OCI-LY7 (cell line): ENCODE results near the gene KNCN. TPM values are rescaled to one million over a fixed set of nuclear protein-coding genes. Genes with fewer than 3 reads are reported as not detected.

Experiments used
- BruUV-seq: library from RNA; stranded (reverse); fragments of 400-500 nt; replicated peaks from 2 replicates; lab custom pipeline; 2021; lab: Mats Ljungman, UMichigan
- CTCF ChIA-PET: fragments of 300-600 bp; sonication (Branson Sonifier 250); formaldehyde crosslinking; loops from one replicate; lab custom pipeline; 2022; ENCODE audit warnings: antibody characterized with exemption; ENCODE audit not compliant: unreplicated experiment; lab: Charles Lee
- POLR2A ChIA-PET: fragments of 300-600 bp; sonication (Branson Sonifier 250); formaldehyde crosslinking; loops from one replicate; lab custom pipeline; 2022; ENCODE audit warnings: antibody characterized with exemption; lab: Charles Lee
- DNase-seq: peaks from one replicate; pipeline ENCODE4 v3.0.0-alpha.2; 2015; ENCODE audit warnings: low spot score
- H2AFZ ChIP-seq: fragments of 200-600 bp; sonication (generic), shearing (Covaris generic); 2 replicates; pipeline ENCODE4 v1.6.1; 2014; ENCODE audit warnings: mild to moderate bottlenecking, antibody characterized with exemption, low read length, moderate library complexity
- H3K27ac ChIP-seq: fragments of 200-600 bp; sonication (generic); 2 replicates; pipeline ENCODE4 v1.5.1; 2014; ENCODE audit warnings: mixed run types, low read depth, mild to moderate bottlenecking, moderate library complexity, low read length, inconsistent platforms; ENCODE audit not compliant: poor library complexity, severe bottlenecking
- H3K36me3 ChIP-seq: fragments of 200-600 bp; sonication (generic); 2 replicates; pipeline ENCODE4 v1.6.1; 2014; ENCODE audit warnings: mild to moderate bottlenecking, antibody characterized with exemption, low read length, moderate library complexity, mixed read lengths; ENCODE audit not compliant: insufficient read depth
- H3K4me1 ChIP-seq: fragments of 200-600 bp; sonication (generic); 2 replicates; pipeline ENCODE4 v1.5.1; 2014; ENCODE audit warnings: mild to moderate bottlenecking, low read length; ENCODE audit not compliant: insufficient read depth, poor library complexity, severe bottlenecking
- H3K4me2 ChIP-seq: fragments of 200-600 bp; sonication (generic); 2 replicates; pipeline ENCODE4 v1.6.1; 2014; ENCODE audit warnings: mild to moderate bottlenecking, low read length
- H3K4me3 ChIP-seq: fragments of 200-600 bp; sonication (generic); 2 replicates; pipeline ENCODE4 v1.5.1; 2014; ENCODE audit warnings: mild to moderate bottlenecking, low read depth, low read length; ENCODE audit not compliant: poor library complexity, severe bottlenecking
- H3K79me2 ChIP-seq: fragments of 200-600 bp; sonication (generic); 2 replicates; pipeline ENCODE4 v1.6.1; 2016; ENCODE audit warnings: low read depth, mild to moderate bottlenecking, low read length, moderate library complexity, mixed read lengths; ENCODE audit not compliant: insufficient read depth
- H3K9me2 ChIP-seq: fragments of 200-600 bp; sonication (generic); 2 replicates; pipeline ENCODE4 v1.6.1; 2016; ENCODE audit warnings: mild to moderate bottlenecking, low read length, mixed read lengths; ENCODE audit not compliant: insufficient read depth
- H3K9me3 ChIP-seq: fragments of 200-600 bp; sonication (generic); 2 replicates; pipeline ENCODE4 v1.6.1; 2014; ENCODE audit warnings: mild to moderate bottlenecking, mixed run types, low read length, mixed read lengths
- H4K20me1 ChIP-seq: fragments of 200-600 bp; sonication (generic); 2 replicates; pipeline ENCODE4 v1.6.1; 2014; ENCODE audit warnings: mild to moderate bottlenecking, antibody characterized with exemption, low read length, moderate library complexity, mixed read lengths; ENCODE audit not compliant: insufficient read depth
- CTCF ChIP-seq: fragments of 200-600 bp; sonication (generic); conservative IDR thresholded peaks from 2 replicates; pipeline ENCODE4 v1.5.1; 2014; ENCODE audit warnings: mild to moderate bottlenecking, antibody characterized with exemption, low read length, moderate library complexity, mixed read lengths
- EZH2phosphoT487 ChIP-seq: fragments of 200-600 bp; sonication (generic); IDR thresholded peaks from 2 replicates; pipeline ENCODE4 v1.6.1; 2018; ENCODE audit warnings: low read depth, borderline replicate concordance, mild to moderate bottlenecking, mixed run types, antibody characterized with exemption, low read length, moderate library complexity, mixed read lengths
- intact Hi-C: fragments of 100-400 bp; cut with micrococcal nuclease; formaldehyde crosslinking; loops from one replicate; pipeline ENCODE4 v1.10.0; 2022; ENCODE audit not compliant: unreplicated experiment
- total RNA-seq, 2 experiments: library from RNA; depleted of rRNA in 1 of 2; stranded (reverse); fragments of >200 nt in 1 of 2; shearing (Covaris generic) in 1 of 2; gene quantifications; 2 replicates each; pipeline ENCODE4 v1.2.3, GENCODE V29; 2014 to 2022

The KNCN gene
- total RNA-seq, 2 experiments from 2014 or later: not detected

- DNase-seq: no peak
Observed at GRCh38 chr1:46575778-46576177, 24.3 kb upstream of the KNCN start.

GRCh38 chr1:46575300-46575699, 23.9 kb upstream of the KNCN start:
- BruUV-seq: no TSS peak
- H3K36me3 ChIP-seq: peaks cover 12% of the 10 kb centered on the region; the same call in 1 of the 2 replicates
- intact Hi-C loops: no loop called here
- no peak overlapping the region for H3K27ac ChIP-seq
- ChIA-PET POLR2A (no interaction called here), CTCF (no interaction called here)
- no peak for TF ChIP-seq CTCF
- no peak for TF ChIP-seq EZH2phosphoT487
- H3K4me3 ChIP-seq: no peak overlapping the region
- no peaks in the 10 kb centered on the region for H3K9me2 ChIP-seq
- H4K20me1 ChIP-seq: no peaks in the 10 kb centered on the region
- no peaks in the 10 kb centered on the region for H3K79me2 ChIP-seq
- no peak for DNase-seq
- no peak overlapping the region for H2AFZ ChIP-seq
- no peak overlapping the region for H3K4me2 ChIP-seq
- no peaks in the 10 kb centered on the region for H3K4me1 ChIP-seq
- H3K9me3 ChIP-seq: no peaks in the 10 kb centered on the region

More at GRCh38 chr1:46575778-46576177, 24.3 kb upstream of the KNCN start:
- BruUV-seq: no TSS peak
- Histone ChIP-seq H2AFZ (no peak overlapping the region), H3K9me2 (no peaks in the 10 kb centered on the region), H3K79me2 (no peaks in the 10 kb centered on the region), H3K27ac (no peak overlapping the region), H3K4me1 (no peaks in the 10 kb centered on the region), H3K4me2 (no peak overlapping the region), H3K4me3 (no peak overlapping the region), H4K20me1 (no peaks in the 10 kb centered on the region), H3K36me3 (peaks cover 12% of the 10 kb centered on the region; the same call in 1 of the 2 replicates), H3K9me3 (no peaks in the 10 kb centered on the region)
- intact Hi-C loops: no loop called here
- ChIA-PET POLR2A (no interaction called here), CTCF (no interaction called here)
- TF ChIP-seq EZH2phosphoT487: no peak
- TF ChIP-seq CTCF: no peak

GRCh38 chr1:46571691-46572225, 20.3 kb upstream of the KNCN start:
- no peak overlapping the region for H3K4me3 ChIP-seq
- no peaks in the 10 kb centered on the region for H3K9me3 ChIP-seq
- no peak overlapping the region for H3K27ac ChIP-seq
- H3K79me2 ChIP-seq: no peaks in the 10 kb centered on the region
- intact Hi-C loops: no loop called here
- BruUV-seq: no TSS peak
- no peaks in the 10 kb centered on the region for H3K9me2 ChIP-seq
- H3K4me1 ChIP-seq: no peaks in the 10 kb centered on the region
- TF ChIP-seq CTCF: no peak
- TF ChIP-seq EZH2phosphoT487: no peak
- no peaks in the 10 kb centered on the region for H4K20me1 ChIP-seq
- POLR2A ChIA-PET: interaction anchor here (0.6 kb wide), 1 partner anchor 36 kb away, joined by 3 read pairs; no protein-coding TSS in a partner anchor
- CTCF ChIA-PET: no interaction called here
- no peak overlapping the region for H2AFZ ChIP-seq
- H3K36me3 ChIP-seq: no peaks in the 10 kb centered on the region
- DNase-seq: no peak
- H3K4me2 ChIP-seq: no peak overlapping the region
